Measurements from ENCODE around the gene FKBP1A. TPM values are rescaled to one million over a fixed set of nuclear protein-coding genes. Genes with fewer than 3 reads are reported as not detected.

Gene FKBP1A
- total RNA-seq, 2 donors from 2014 or later = 69.9 to 184 TPM

DNA sequence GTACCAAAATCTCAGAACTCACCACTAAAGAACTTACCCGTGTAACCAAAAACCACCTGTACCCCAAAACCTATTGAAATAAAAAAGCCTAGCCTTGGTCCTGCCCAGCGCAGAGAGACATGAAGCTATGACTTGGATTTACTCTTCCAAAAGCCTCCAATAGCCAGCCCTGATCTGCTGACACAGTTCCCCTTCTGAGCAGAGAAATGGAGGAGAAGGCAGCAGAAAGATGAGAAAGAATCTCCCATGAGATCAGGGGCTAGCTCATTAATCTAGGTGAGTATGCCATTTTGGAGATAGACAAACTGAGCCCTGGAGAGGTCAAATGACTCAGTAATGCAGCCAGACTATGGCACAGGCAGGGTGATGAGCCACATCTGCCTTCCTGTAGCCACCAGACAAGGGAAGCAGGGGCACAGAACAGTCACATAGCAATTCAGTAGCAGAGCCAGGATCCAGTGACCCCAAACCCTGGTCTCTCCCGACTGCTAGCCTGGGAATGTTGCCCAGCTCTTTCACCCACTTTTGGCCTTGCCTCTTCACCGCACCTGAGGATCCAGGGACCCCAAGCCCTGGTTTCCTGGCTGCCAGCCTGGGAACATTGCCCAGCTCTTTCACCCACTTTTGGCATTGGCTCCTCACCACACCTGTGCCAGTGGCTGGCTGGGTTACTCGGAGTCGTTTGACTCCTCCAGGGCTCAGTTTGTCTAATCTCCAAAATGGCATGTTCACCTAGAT lies 56.7 kb downstream of the FKBP1A start:
- ATAC-seq (ENCODE audit: insufficient number of reproducible peaks, low FRiP score, low read depth) (no peak), DNase-seq (ENCODE audit: low spot score) (no peak)
- Histone ChIP-seq H3K4me1 (ENCODE audit: control insufficient read depth in 1 of 2, low read depth in 2 of 2) (peaks cover 5 to 12% of the 10 kb centered on the region in 2 donors), H3K4me3 (no peak overlapping the region), H3K27ac (no peak overlapping the region), H3K36me3 (no peaks in the 10 kb centered on the region), H3K9me3 (no peaks in the 10 kb centered on the region), H3K27me3 (replicated peaks; ENCODE audit: insufficient read depth) (no peaks in the 10 kb centered on the region)
- TF ChIP-seq, protein P1, sequence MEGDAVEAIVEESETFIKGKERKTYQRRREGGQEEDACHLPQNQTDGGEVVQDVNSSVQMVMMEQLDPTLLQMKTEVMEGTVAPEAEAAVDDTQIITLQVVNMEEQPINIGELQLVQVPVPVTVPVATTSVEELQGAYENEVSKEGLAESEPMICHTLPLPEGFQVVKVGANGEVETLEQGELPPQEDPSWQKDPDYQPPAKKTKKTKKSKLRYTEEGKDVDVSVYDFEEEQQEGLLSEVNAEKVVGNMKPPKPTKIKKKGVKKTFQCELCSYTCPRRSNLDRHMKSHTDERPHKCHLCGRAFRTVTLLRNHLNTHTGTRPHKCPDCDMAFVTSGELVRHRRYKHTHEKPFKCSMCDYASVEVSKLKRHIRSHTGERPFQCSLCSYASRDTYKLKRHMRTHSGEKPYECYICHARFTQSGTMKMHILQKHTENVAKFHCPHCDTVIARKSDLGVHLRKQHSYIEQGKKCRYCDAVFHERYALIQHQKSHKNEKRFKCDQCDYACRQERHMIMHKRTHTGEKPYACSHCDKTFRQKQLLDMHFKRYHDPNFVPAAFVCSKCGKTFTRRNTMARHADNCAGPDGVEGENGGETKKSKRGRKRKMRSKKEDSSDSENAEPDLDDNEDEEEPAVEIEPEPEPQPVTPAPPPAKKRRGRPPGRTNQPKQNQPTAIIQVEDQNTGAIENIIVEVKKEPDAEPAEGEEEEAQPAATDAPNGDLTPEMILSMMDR (IDR thresholded peaks at IDR 0.05) = no peak

DNA sequence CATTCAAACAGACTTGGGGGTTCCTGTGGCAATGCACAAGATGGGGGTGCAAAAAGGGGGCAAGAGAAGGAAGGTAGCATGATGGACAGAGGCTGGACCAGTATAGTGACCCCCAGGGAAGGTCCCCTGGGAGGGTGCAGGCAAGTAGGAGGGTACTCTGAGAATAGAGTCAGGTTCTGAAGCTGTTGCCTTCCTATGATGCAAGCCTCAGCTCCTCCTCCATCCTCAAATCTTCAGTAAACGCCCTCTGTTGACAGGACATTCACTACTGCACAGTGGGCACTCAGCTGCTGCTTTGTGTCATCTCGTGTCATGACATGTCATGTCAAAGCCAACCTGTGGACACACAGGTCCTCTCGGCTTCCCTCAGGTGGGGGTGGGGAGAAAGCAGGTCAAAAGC lies 58.1 kb downstream of the FKBP1A start:
- no peak overlapping the region for H3K27ac ChIP-seq
- no peaks in the 10 kb centered on the region for H3K9me3 ChIP-seq
- DNase-seq (ENCODE audit: low spot score) = no peak
- H3K27me3 ChIP-seq (replicated peaks; ENCODE audit: insufficient read depth) = no peaks in the 10 kb centered on the region
- ATAC-seq (ENCODE audit: insufficient number of reproducible peaks, low FRiP score, low read depth) = no peak
- peaks cover 5 to 12% of the 10 kb centered on the region in 2 donors for H3K4me1 ChIP-seq (ENCODE audit: control insufficient read depth in 1 of 2, low read depth in 2 of 2)
- TF ChIP-seq, protein P1 (IDR thresholded peaks at IDR 0.05) = no peak
- H3K4me3 ChIP-seq = no peak overlapping the region
- no peaks in the 10 kb centered on the region for H3K36me3 ChIP-seq

DNA sequence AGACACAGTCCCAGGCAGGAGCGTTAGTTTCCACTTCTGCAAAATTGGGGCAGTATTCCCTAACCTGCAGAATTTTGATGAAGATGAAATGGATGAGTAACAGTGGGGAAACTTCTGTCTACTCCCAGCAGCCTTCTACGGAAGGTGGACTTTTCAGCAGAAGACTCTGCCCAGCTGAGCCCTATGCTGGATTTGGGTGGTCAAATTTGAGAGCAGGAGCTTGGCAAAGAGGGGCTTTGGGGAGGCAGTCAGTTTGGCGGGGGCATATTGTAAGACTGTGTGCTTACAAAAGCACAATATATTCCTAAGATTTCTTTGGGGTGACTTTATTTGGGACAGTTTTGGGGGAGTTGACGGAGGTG lies 58.5 kb downstream of the FKBP1A start:
- Histone ChIP-seq H3K4me3 (no peak overlapping the region), H3K27me3 (replicated peaks; ENCODE audit: insufficient read depth) (no peaks in the 10 kb centered on the region), H3K9me3 (no peaks in the 10 kb centered on the region), H3K4me1 (ENCODE audit: control insufficient read depth in 1 of 2, low read depth in 2 of 2) (peaks cover 5 to 12% of the 10 kb centered on the region in 2 donors), H3K27ac (no peak overlapping the region), H3K36me3 (no peaks in the 10 kb centered on the region)
- ATAC-seq (ENCODE audit: insufficient number of reproducible peaks, low FRiP score, low read depth) = no peak
- no peak for DNase-seq (ENCODE audit: low spot score)
- TF ChIP-seq, protein P1 (IDR thresholded peaks at IDR 0.05) = no peak

DNA sequence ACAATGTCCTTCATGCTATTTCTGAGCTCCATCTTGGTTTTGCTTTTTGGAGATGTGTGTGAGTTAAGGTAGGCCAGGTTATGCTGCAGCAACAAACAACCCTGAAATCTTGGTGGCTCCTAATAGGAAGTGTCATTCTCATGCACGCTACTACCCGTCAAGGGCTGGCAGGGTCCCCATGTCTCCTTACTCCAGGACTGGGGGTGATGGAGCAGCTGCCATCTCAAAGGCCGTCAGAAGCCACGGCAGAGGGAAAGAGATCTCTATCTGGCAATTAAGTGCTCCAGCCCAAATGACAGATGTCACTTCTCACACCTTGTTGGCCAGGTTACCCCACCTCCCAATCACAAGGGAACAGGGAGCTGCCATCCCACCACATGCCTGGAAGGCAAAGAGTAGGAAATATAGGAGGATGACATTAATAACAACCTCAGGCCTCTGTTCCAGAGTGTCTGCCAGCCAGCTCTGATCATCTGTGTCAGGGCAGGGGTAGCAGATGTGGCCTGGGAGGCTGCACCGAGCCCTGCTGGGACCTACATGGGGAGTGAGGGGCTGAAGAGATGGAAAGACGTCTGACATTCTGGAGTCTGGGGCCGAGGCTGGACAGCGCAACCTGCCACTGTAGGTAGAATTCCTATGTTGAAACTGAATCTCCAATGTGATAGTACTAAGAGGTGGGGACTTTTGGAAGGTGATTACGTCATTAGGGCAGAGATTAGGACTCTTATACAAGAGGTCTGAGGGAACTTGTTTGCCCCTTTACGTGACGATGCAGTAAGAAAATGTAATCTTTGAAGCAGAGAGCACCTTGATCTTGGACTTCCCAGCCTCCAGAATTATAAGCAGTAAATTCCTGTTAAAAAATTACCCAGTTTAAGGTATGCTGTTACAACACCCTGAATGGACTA lies 59.1 kb downstream of the FKBP1A start:
- H3K4me1 ChIP-seq (ENCODE audit: control insufficient read depth in 1 of 2, low read depth in 2 of 2) = peaks cover 5 to 12% of the 10 kb centered on the region in 2 donors
- DNase-seq (ENCODE audit: low spot score) = no peak
- no peaks in the 10 kb centered on the region for H3K27me3 ChIP-seq (replicated peaks; ENCODE audit: insufficient read depth)
- H3K9me3 ChIP-seq = no peaks in the 10 kb centered on the region
- H3K27ac ChIP-seq = no peak overlapping the region
- no peak for ATAC-seq (ENCODE audit: insufficient number of reproducible peaks, low FRiP score, low read depth)
- TF ChIP-seq, protein P1 (IDR thresholded peaks at IDR 0.05) = no peak
- H3K4me3 ChIP-seq = no peak overlapping the region
- H3K36me3 ChIP-seq = no peaks in the 10 kb centered on the region

DNA sequence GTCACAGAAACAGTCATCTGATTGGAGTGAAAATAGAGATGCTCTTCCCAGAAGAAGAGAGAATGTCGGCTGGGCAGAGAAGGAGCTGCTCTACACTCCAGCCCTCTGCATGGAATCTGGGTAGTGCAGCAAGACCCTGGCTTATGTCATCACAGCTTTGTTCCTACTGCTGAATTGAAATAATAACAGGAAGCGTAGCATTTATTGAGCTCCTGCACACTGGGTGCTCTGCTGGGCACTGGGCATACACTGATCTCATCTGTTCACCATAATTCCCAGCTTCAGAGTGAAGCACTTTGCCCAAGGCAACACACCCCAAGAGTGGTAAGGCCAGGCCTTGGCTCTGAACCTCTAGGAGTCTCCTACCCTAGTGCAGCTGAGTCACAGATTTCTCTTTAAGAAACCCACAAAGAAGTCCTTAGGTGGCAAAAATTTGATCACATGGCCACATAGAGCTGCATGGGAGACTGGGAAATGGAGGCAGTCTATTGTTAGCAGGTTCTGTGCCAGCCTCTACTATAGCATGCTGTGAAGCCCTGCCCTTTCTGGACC lies 60.0 kb downstream of the FKBP1A start:
- ATAC-seq (ENCODE audit: insufficient number of reproducible peaks, low FRiP score, low read depth) (no peak), DNase-seq (ENCODE audit: low spot score) (no peak)
- Histone ChIP-seq H3K27ac (no peak overlapping the region), H3K9me3 (no peaks in the 10 kb centered on the region), H3K27me3 (replicated peaks; ENCODE audit: insufficient read depth) (no peaks in the 10 kb centered on the region), H3K4me3 (no peak overlapping the region), H3K4me1 (ENCODE audit: control insufficient read depth in 1 of 2, low read depth in 2 of 2) (peaks cover 5 to 19% of the 10 kb centered on the region in 2 donors), H3K36me3 (no peaks in the 10 kb centered on the region)
- TF ChIP-seq, protein P1 (IDR thresholded peaks at IDR 0.05) = no peak
